Loucy (cell line): ENCODE data around the gene ZNF438.

Source experiments
- H2AFZ ChIP-seq: fragments of 200-600 bp; sonication (generic); 2 replicates; pipeline ENCODE4 v1.6.0; 2016; ENCODE audit warnings: antibody characterized with exemption, mild to moderate bottlenecking, low read length, moderate library complexity
- H3F3A ChIP-seq: fragments of 200-600 bp; 2 replicates; pipeline ENCODE4 v1.6.0; 2016; ENCODE audit warnings: antibody characterized with exemption, low read depth, mild to moderate bottlenecking
- H3K27me3 ChIP-seq: fragments of 200-600 bp; sonication (generic); 2 replicates; pipeline ENCODE4 v1.6.1; 2014; ENCODE audit warnings: low read length, mild to moderate bottlenecking; ENCODE audit not compliant: insufficient read depth, poor library complexity, severe bottlenecking
- H3K36me3 ChIP-seq: fragments of 200-600 bp; sonication (generic); 2 replicates; pipeline ENCODE4 v1.6.1; 2016; ENCODE audit warnings: low read length; ENCODE audit not compliant: insufficient read depth
- H3K4me1 ChIP-seq: fragments of 200-600 bp; sonication (generic); 2 replicates; pipeline ENCODE4 v1.5.1; 2014; ENCODE audit warnings: low read length, mild to moderate bottlenecking; ENCODE audit not compliant: insufficient read depth, poor library complexity, severe bottlenecking
- H3K4me2 ChIP-seq: fragments of 200-600 bp; sonication (generic); 2 replicates; pipeline ENCODE4 v1.6.0; 2014; ENCODE audit warnings: antibody characterized with exemption, low read length, low read depth, mild to moderate bottlenecking; ENCODE audit not compliant: poor library complexity, severe bottlenecking
- H3K4me3 ChIP-seq: fragments of 200-600 bp; sonication (generic); 2 replicates; pipeline ENCODE4 v1.5.1; 2014; ENCODE audit warnings: low read length, mild to moderate bottlenecking, mixed read lengths; ENCODE audit not compliant: poor library complexity, severe bottlenecking
- H3K79me2 ChIP-seq: fragments of 200-600 bp; sonication (generic); 2 replicates; pipeline ENCODE4 v1.6.1; 2014; ENCODE audit warnings: low read length; ENCODE audit not compliant: insufficient read depth
- H3K9ac ChIP-seq: fragments of 200-600 bp; sonication (generic); 2 replicates; pipeline ENCODE4 v1.6.0; 2014; ENCODE audit warnings: mild to moderate bottlenecking, low read depth, low read length, moderate library complexity; ENCODE audit not compliant: poor library complexity, severe bottlenecking
- H3K9me2 ChIP-seq: fragments of 200-600 bp; sonication (generic); replicated peaks from 2 replicates; pipeline ENCODE4 v1.6.1; 2016; ENCODE audit warnings: low read depth, low read length, mixed read lengths
- H3K9me3 ChIP-seq: fragments of 200-600 bp; sonication (generic); 2 replicates; pipeline ENCODE4 v1.6.1; 2014; ENCODE audit warnings: mild to moderate bottlenecking, antibody characterized with exemption, low read length, low read depth; ENCODE audit not compliant: insufficient read depth
- H4K20me1 ChIP-seq: fragments of 200-600 bp; sonication (generic); 2 replicates; pipeline ENCODE4 v1.6.0; 2014; ENCODE audit warnings: antibody characterized with exemption, low read length, mild to moderate bottlenecking; ENCODE audit not compliant: insufficient read depth, poor library complexity, severe bottlenecking
- EZH2phosphoT487 ChIP-seq: fragments of 200-600 bp; IDR thresholded peaks from 2 replicates; pipeline ENCODE4 v1.6.1; 2018; ENCODE audit warnings: antibody characterized with exemption, mild to moderate bottlenecking, moderate library complexity, borderline replicate concordance
- TF ChIP-seq, protein P1 (sequence below): fragments of 200-600 bp; sonication (generic); conservative IDR thresholded peaks from 2 replicates; pipeline ENCODE4 v1.5.1; 2014; ENCODE audit warnings: mild to moderate bottlenecking, antibody characterized with exemption, low read length

ZNF438 gene

GRCh38 chr10:31023558-31023957 lies 8.1 kb downstream of the ZNF438 start:
- Histone ChIP-seq H3K4me3 (no peak overlapping the region), H3K4me2 (no peak overlapping the region), H3K9me2 (no peaks in the 10 kb centered on the region), H3K4me1 (no peaks in the 10 kb centered on the region), H2AFZ (no peak overlapping the region), H3K36me3 (no peaks in the 10 kb centered on the region), H4K20me1 (no peaks in the 10 kb centered on the region), H3K9me3 (no peaks in the 10 kb centered on the region), H3K9ac (no peak overlapping the region), H3F3A (no peaks in the 10 kb centered on the region), H3K79me2 (no peaks in the 10 kb centered on the region), H3K27me3 (no peaks in the 10 kb centered on the region)
- TF ChIP-seq EZH2phosphoT487 = no peak
- TF ChIP-seq, protein P1, sequence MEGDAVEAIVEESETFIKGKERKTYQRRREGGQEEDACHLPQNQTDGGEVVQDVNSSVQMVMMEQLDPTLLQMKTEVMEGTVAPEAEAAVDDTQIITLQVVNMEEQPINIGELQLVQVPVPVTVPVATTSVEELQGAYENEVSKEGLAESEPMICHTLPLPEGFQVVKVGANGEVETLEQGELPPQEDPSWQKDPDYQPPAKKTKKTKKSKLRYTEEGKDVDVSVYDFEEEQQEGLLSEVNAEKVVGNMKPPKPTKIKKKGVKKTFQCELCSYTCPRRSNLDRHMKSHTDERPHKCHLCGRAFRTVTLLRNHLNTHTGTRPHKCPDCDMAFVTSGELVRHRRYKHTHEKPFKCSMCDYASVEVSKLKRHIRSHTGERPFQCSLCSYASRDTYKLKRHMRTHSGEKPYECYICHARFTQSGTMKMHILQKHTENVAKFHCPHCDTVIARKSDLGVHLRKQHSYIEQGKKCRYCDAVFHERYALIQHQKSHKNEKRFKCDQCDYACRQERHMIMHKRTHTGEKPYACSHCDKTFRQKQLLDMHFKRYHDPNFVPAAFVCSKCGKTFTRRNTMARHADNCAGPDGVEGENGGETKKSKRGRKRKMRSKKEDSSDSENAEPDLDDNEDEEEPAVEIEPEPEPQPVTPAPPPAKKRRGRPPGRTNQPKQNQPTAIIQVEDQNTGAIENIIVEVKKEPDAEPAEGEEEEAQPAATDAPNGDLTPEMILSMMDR = no peak

DNA sequence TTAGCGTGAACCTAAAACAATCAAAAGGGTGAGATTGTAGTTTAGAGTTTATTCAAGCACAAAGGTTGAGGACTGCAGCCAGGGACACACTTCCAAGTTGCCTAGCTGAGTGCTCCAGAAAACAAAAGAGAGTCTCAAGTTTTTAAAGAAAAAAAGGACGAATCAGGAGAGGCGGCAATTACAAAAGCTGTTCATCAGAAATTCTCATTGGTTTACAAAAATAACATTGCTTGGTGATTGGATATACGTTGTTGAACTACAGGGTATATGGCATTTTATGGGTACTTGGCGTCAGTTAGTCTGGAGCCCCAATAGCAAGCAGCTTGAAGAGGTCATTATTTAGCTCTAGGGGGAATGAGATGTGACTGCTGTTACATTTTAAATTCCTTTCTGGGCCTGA lies 11.5 kb downstream of the ZNF438 start:
- H3K4me3 ChIP-seq = no peak overlapping the region
- H2AFZ ChIP-seq = no peak overlapping the region
- no peaks in the 10 kb centered on the region for H3K36me3 ChIP-seq
- TF ChIP-seq, protein P1 = no peak
- TF ChIP-seq EZH2phosphoT487 = no peak
- no peaks in the 10 kb centered on the region for H3K4me1 ChIP-seq
- H3K27me3 ChIP-seq = no peaks in the 10 kb centered on the region
- no peaks in the 10 kb centered on the region for H3K9me3 ChIP-seq
- no peaks in the 10 kb centered on the region for H4K20me1 ChIP-seq
- no peak overlapping the region for H3K4me2 ChIP-seq
- H3K79me2 ChIP-seq = no peaks in the 10 kb centered on the region
- H3K9ac ChIP-seq = no peak overlapping the region
- no peaks in the 10 kb centered on the region for H3K9me2 ChIP-seq
- H3F3A ChIP-seq = no peaks in the 10 kb centered on the region

DNA sequence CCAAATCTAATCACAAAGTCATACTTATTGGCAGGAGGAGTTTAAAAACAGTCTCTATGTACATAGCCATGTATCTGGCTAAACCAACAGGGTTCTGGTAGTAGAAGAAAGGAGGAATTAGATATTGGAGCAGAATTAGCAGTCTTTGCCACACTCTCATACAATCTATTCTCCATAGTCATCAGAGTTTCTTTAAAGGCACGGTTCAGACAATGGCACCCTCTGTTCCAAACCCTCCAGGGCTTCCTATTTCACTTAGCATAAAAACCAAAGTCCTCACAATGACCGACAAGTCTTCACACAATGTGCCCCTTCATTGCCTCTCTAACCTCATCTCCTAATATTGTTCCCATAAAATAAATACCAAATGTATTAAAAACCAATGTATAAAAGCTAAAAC lies 12.7 kb downstream of the ZNF438 start:
- no peaks in the 10 kb centered on the region for H3K36me3 ChIP-seq
- no peaks in the 10 kb centered on the region for H3K9me2 ChIP-seq
- H3K4me3 ChIP-seq = no peak overlapping the region
- no peaks in the 10 kb centered on the region for H3K9me3 ChIP-seq
- H4K20me1 ChIP-seq = no peaks in the 10 kb centered on the region
- H3K4me1 ChIP-seq = no peaks in the 10 kb centered on the region
- TF ChIP-seq EZH2phosphoT487 = no peak
- TF ChIP-seq, protein P1 = no peak
- no peak overlapping the region for H3K9ac ChIP-seq
- no peaks in the 10 kb centered on the region for H3F3A ChIP-seq
- H3K4me2 ChIP-seq = no peak overlapping the region
- H2AFZ ChIP-seq = no peak overlapping the region
- no peaks in the 10 kb centered on the region for H3K79me2 ChIP-seq
- H3K27me3 ChIP-seq = no peaks in the 10 kb centered on the region
